Measurements from ENCODE around the gene FBXO38.

DNA sequence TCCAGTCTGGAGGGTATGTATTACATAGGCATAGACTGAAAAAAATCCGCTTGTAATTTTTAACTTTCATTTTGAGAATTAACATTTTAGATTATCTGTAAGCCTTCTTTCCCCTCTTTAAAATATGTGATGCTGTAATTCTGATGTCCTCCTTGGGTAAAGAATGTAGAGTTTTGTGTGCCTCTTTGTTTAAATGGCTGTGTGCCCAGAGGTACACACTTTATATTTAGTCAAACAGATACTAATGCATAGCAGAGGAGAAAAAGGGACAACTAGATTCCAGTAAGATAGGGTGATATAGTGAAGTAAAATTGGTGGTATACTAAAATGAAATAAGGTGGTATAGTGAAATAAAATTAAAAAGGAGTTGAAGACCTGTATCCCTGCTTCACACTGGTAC, 1.3 kb downstream of the FBXO38 start:
- TF ChIP-seq POLR2A (IDR thresholded peaks at IDR 0.05; ENCODE audit: extremely low read depth, insufficient read length) (no peak), MYC (IDR thresholded peaks at IDR 0.05; ENCODE audit: low read depth, low read length) (no peak)
- TF ChIP-seq, protein P1, sequence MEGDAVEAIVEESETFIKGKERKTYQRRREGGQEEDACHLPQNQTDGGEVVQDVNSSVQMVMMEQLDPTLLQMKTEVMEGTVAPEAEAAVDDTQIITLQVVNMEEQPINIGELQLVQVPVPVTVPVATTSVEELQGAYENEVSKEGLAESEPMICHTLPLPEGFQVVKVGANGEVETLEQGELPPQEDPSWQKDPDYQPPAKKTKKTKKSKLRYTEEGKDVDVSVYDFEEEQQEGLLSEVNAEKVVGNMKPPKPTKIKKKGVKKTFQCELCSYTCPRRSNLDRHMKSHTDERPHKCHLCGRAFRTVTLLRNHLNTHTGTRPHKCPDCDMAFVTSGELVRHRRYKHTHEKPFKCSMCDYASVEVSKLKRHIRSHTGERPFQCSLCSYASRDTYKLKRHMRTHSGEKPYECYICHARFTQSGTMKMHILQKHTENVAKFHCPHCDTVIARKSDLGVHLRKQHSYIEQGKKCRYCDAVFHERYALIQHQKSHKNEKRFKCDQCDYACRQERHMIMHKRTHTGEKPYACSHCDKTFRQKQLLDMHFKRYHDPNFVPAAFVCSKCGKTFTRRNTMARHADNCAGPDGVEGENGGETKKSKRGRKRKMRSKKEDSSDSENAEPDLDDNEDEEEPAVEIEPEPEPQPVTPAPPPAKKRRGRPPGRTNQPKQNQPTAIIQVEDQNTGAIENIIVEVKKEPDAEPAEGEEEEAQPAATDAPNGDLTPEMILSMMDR (IDR thresholded peaks at IDR 0.05; ENCODE audit: low read depth, low read length), result no peak
- TF ChIP-seq, protein P2, sequence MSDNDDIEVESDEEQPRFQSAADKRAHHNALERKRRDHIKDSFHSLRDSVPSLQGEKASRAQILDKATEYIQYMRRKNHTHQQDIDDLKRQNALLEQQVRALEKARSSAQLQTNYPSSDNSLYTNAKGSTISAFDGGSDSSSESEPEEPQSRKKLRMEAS (IDR thresholded peaks at IDR 0.05; ENCODE audit: low read depth, low read length), result no peak
